NB4 (cell line): Measurements from ENCODE around the gene HEMK1.

Experiments
- DNase-seq: peaks from one replicate; pipeline ENCODE4 v3.0.0; 2010; ENCODE audit warnings: low read depth
- H3K4me3 ChIP-seq: one replicate; pipeline ENCODE4 v1.5.1; 2011; ENCODE audit warnings: mild to moderate bottlenecking, low read depth, low read length, moderate library complexity
- MYC ChIP-seq: IDR thresholded peaks from 2 replicates; pipeline ENCODE4 v1.6.1; 2011; ENCODE audit warnings: low read depth, low read length
- POLR2A ChIP-seq: IDR thresholded peaks from 2 replicates; pipeline ENCODE4 v1.6.1; 2011; ENCODE audit warnings: mild to moderate bottlenecking; ENCODE audit not compliant: insufficient read length; ENCODE audit errors: extremely low read depth
- TF ChIP-seq, protein P1 (sequence below): IDR thresholded peaks from one replicate; pipeline ENCODE4 v1.5.1; 2012; ENCODE audit warnings: low read depth, low read length
- TF ChIP-seq, protein P2 (sequence below): IDR thresholded peaks from 2 replicates; pipeline ENCODE4 v1.6.1; 2011; ENCODE audit warnings: low read depth, low read length

HEMK1 gene

GRCh38 chr3:50616003-50616769, 46.9 kb downstream of the HEMK1 start:
- TF ChIP-seq MYC = peak; percentile 11; the same call in 1 of the 2 replicates
- TF ChIP-seq, protein P1, sequence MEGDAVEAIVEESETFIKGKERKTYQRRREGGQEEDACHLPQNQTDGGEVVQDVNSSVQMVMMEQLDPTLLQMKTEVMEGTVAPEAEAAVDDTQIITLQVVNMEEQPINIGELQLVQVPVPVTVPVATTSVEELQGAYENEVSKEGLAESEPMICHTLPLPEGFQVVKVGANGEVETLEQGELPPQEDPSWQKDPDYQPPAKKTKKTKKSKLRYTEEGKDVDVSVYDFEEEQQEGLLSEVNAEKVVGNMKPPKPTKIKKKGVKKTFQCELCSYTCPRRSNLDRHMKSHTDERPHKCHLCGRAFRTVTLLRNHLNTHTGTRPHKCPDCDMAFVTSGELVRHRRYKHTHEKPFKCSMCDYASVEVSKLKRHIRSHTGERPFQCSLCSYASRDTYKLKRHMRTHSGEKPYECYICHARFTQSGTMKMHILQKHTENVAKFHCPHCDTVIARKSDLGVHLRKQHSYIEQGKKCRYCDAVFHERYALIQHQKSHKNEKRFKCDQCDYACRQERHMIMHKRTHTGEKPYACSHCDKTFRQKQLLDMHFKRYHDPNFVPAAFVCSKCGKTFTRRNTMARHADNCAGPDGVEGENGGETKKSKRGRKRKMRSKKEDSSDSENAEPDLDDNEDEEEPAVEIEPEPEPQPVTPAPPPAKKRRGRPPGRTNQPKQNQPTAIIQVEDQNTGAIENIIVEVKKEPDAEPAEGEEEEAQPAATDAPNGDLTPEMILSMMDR = peak; percentile 99
- TF ChIP-seq POLR2A = no peak
- TF ChIP-seq, protein P2, sequence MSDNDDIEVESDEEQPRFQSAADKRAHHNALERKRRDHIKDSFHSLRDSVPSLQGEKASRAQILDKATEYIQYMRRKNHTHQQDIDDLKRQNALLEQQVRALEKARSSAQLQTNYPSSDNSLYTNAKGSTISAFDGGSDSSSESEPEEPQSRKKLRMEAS = peak; percentile 42; the same call in 1 of the 2 replicates
- DNase-seq = peak; percentile 95
- peak overlapping the region; percentile 64 for H3K4me3 ChIP-seq

DNA sequence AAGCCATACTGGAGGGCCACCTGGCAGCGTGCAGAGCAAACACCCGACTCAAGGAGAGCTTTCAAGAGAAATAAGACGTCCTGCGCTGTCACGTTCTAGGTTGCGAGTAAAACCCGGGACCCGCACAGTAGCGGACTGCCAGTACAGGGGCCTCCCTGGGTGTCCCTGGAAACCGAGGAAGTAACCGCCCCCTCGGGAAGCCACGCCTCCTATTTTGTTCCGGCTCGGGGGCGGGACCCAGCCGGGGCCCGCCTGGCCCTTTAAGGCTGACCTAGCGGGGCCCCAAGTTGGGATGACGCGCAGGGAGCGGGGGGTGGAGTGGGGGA, 47.4 kb downstream of the HEMK1 start:
- DNase-seq = peak; percentile 95
- H3K4me3 ChIP-seq = peak overlapping the region; percentile 64
- TF ChIP-seq, protein P1 = no peak
- TF ChIP-seq POLR2A (peak; percentile 11), MYC (peak; percentile 31; the same call in 1 of the 2 replicates)
- TF ChIP-seq, protein P2 = no peak; the same call in none of the 2 replicates

- TF ChIP-seq, protein P2 = peak; percentile 66
- TF ChIP-seq MYC (0 out of 2 replicates have a peak, but pooled peaks have one; percentile 1), POLR2A (peak; percentile 17)
- TF ChIP-seq, protein P1 = no peak
- H3K4me3 ChIP-seq = peak within 1 kb of the TSS; percentile 100
- peak; percentile 75 for DNase-seq
Measured at GRCh38 chr3:50617096-50617791, 47.9 kb downstream of the HEMK1 start, which contains the start of gene MAPKAPK3. TSS of gene MAPKAPK3 (plus strand) at chr3:50617151. CDS start at chr3:50617566, 415 bp downstream.

- TF ChIP-seq POLR2A = peak; percentile 3
- no peak for TF ChIP-seq MYC
- TF ChIP-seq, protein P1 = no peak
- TF ChIP-seq, protein P2 = peak; percentile 12; the same call in 1 of the 2 replicates
- peak; percentile 55 for DNase-seq
- peak overlapping the region; percentile 100 for H3K4me3 ChIP-seq
Measured at GRCh38 chr3:50617911-50618481, 48.7 kb downstream of the HEMK1 start.

GRCh38 chr3:50620420-50620819, 51.1 kb downstream of the HEMK1 start:
- DNase-seq = peak; percentile 96
- TF ChIP-seq, protein P1 = peak; percentile 69
- TF ChIP-seq POLR2A (peak; percentile 50), MYC (peak; percentile 90)
- TF ChIP-seq, protein P2 = peak; percentile 72
- H3K4me3 ChIP-seq = peak overlapping the region; percentile 61
